BLaER1 (cell line): Measurements from ENCODE around the gene APOC3.
A peak's percentile ranks its signal among the peaks of the same experiment; 100 is the strongest.

Experiments
- H3K27ac ChIP-seq: shearing (Covaris generic); formaldehyde crosslinking; 2 replicates; pipeline ENCODE4 v1.8.1; 2022
- H3K27me3 ChIP-seq: shearing (Covaris generic); formaldehyde crosslinking; 2 replicates; pipeline ENCODE4 v1.8.1; 2022
- H3K36me3 ChIP-seq: shearing (Covaris generic); formaldehyde crosslinking; 2 replicates; pipeline ENCODE4 v1.8.1; 2022
- H3K4me1 ChIP-seq: shearing (Covaris generic); formaldehyde crosslinking; 2 replicates; pipeline ENCODE4 v1.8.1; 2022
- H3K4me2 ChIP-seq: shearing (Covaris generic); formaldehyde crosslinking; 2 replicates; pipeline ENCODE4 v1.8.1; 2022
- H3K4me3 ChIP-seq: shearing (Covaris generic); formaldehyde crosslinking; 2 replicates; pipeline ENCODE4 v1.8.1; 2022
- H3K9ac ChIP-seq: shearing (Covaris generic); formaldehyde crosslinking; 2 replicates; pipeline ENCODE4 v1.8.1; 2022
- H3K9me3 ChIP-seq: shearing (Covaris generic); formaldehyde crosslinking; 2 replicates; pipeline ENCODE4 v1.8.1; 2022
- H4K20me1 ChIP-seq: shearing (Covaris generic); formaldehyde crosslinking; 2 replicates; pipeline ENCODE4 v1.8.1; 2022
- Cebpa-rat ChIP-seq: shearing (Covaris generic); IDR thresholded peaks from 2 replicates; pipeline ENCODE4 v1.8.1; 2022

APOC3 gene

DNA sequence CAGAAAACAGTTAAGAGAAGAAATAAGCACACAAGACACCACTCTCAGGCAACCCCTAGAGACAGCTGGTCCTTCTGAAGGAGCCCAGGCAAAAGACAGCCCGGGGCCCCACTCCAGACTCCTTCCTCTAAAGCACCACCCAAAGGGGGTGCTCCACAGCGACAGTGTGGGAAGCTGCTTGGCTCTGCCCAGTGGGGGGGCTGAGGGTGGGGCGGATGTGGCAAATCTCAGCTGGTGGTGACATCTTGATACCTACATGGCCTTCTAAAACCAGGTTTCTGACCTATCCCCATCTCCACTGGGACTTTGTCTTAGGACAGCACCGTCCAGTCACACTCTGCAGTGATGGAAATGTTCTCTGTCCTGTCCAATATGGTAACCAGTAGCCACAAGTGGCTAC is 17.9 kb downstream of the APOC3 start:
- H3K9me3 ChIP-seq, result no peaks in the 10 kb centered on the region
- H4K20me1 ChIP-seq, result peaks cover 9% of the 10 kb centered on the region; the same call in 1 of the 2 replicates
- no peak for TF ChIP-seq Cebpa-rat
- no peak overlapping the region for H3K4me3 ChIP-seq
- H3K36me3 ChIP-seq, result peaks cover 58% of the 10 kb centered on the region
- H3K27ac ChIP-seq, result no peak overlapping the region
- H3K9ac ChIP-seq, result no peak overlapping the region
- no peaks in the 10 kb centered on the region for H3K27me3 ChIP-seq
- H3K4me2 ChIP-seq, result no peak overlapping the region
- H3K4me1 ChIP-seq, result peaks cover 42% of the 10 kb centered on the region

DNA sequence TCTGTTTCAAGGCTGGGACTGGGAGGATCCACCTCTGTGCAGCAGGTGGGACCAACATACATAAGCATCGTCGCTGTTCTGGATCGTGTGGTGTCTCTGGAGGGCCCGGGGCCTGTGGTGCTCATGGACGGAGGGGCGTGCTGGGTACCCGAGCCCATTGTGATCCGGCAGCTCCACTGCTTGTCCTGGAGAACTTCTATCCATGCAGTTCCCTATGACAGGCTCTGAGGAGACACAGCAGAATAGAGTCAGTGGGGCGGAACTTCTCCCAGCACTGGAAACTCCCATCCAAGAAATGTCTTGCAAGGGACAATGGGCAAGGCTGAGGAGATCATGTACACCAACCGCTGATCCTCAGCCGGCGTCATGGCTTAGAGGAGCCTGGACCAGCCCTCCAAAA is 19.4 kb downstream of the APOC3 start:
- no peak overlapping the region for H3K9ac ChIP-seq
- no peak for TF ChIP-seq Cebpa-rat
- H3K36me3 ChIP-seq, result peaks cover 46% of the 10 kb centered on the region
- no peaks in the 10 kb centered on the region for H3K27me3 ChIP-seq
- H4K20me1 ChIP-seq, result peaks cover 16% of the 10 kb centered on the region; the same call in 1 of the 2 replicates
- H3K4me3 ChIP-seq, result no peak overlapping the region
- H3K27ac ChIP-seq, result peak overlapping the region; percentile 58
- peak overlapping the region; percentile 78 for H3K4me2 ChIP-seq
- H3K9me3 ChIP-seq, result no peaks in the 10 kb centered on the region
- H3K4me1 ChIP-seq, result peaks cover 56% of the 10 kb centered on the region

DNA sequence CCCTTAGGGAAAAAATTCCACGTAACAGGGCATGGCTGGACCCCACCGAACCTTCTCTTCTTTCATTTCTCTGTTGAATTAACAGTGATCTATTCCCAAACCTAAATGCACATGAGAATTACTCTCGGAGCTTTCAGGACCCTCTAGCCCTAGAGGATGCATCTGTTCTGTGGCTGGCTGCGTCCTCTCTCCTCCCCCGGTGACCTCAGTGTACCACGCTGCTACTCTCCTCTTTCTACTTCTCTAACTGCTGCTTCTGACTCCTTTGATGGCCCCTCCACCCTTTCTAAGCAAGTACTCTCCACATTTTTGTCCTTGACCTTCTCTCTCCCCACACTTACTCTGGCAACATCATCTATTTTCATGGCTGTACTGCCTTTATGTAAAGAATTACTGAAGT is 19.8 kb downstream of the APOC3 start:
- H3K9ac ChIP-seq, result peak overlapping the region; percentile 26; the same call in 1 of the 2 replicates
- no peak overlapping the region for H3K4me3 ChIP-seq
- peak overlapping the region; percentile 78 for H3K4me2 ChIP-seq
- peaks cover 60% of the 10 kb centered on the region for H3K4me1 ChIP-seq
- TF ChIP-seq Cebpa-rat, result no peak
- H3K27me3 ChIP-seq, result no peaks in the 10 kb centered on the region
- H3K9me3 ChIP-seq, result no peaks in the 10 kb centered on the region
- H3K36me3 ChIP-seq, result peaks cover 44% of the 10 kb centered on the region
- H4K20me1 ChIP-seq, result peaks cover 16% of the 10 kb centered on the region; the same call in 1 of the 2 replicates
- peak overlapping the region; percentile 58 for H3K27ac ChIP-seq

DNA sequence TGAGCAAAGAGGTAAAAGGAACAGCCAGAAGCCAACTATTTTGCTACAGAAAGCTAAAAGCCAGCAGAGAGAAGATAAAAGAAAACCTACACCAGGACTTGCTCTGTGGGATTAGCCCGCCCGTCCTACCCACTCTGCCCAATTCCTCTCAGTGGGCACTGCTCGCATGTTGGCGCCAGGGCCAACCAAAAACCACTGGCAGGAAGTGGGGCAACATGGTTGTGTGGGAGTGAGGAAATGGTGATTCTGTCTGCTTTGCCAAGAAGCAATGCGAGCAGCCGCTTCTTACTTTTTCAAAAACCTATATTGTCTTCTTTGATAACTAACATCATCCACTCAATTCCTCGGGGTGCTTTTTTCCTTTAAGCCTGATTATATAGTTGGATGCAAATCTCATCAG is 21.9 kb downstream of the APOC3 start:
- no peaks in the 10 kb centered on the region; the same call in 1 of the 2 replicates for H3K9me3 ChIP-seq
- H4K20me1 ChIP-seq, result peaks cover 16% of the 10 kb centered on the region; the same call in 1 of the 2 replicates
- peak overlapping the region; percentile 87 for H3K4me2 ChIP-seq
- peak; percentile 59; the same call in 1 of the 2 replicates for TF ChIP-seq Cebpa-rat
- H3K4me1 ChIP-seq, result peaks cover 63% of the 10 kb centered on the region
- H3K36me3 ChIP-seq, result peaks cover 24% of the 10 kb centered on the region
- peak overlapping the region; percentile 65 for H3K27ac ChIP-seq
- H3K4me3 ChIP-seq, result peak overlapping the region; percentile 17; the same call in 1 of the 2 replicates
- peak overlapping the region; percentile 65 for H3K9ac ChIP-seq
- H3K27me3 ChIP-seq, result no peaks in the 10 kb centered on the region

DNA sequence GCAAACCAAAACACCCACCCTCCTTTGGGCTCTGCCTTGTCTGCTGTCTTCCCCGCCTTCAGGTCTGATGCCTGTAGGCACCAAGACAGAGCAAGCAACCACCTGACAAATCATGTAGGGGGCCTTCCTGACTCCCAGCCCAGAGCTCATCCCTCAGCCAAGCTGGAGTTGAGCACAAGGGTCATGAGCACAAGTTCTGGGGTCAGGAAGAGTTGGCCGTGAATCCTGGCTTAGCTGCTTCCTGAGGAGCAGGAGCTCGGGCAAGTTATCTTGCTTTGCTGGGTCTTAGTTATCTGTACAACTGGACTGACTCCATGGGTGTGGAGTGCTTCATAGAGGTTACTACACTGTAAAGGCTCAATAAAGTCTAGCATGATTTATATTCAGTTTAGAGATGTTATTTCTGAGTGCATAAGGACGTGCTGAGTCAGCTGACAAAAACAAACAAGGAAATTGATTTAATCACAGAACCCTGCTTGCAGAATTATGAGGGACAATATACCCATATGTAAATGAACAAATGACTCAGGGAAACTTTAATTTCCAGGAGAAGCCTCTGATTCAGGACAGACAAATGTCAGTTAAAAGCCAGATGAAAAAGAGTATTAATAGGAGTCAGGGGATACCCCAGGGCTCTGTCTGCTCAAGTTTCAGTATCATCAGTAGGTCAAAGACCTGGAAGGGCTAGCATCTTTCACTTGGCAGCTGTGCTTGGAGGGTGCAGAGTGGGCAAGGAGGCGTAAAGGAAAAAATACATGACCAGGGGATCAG is 22.7 kb downstream of the APOC3 start:
- no peaks in the 10 kb centered on the region; the same call in 1 of the 2 replicates for H3K9me3 ChIP-seq
- H3K4me2 ChIP-seq, result peak overlapping the region; percentile 87
- peaks cover 16% of the 10 kb centered on the region; the same call in 1 of the 2 replicates for H4K20me1 ChIP-seq
- H3K9ac ChIP-seq, result peak overlapping the region; percentile 65
- TF ChIP-seq Cebpa-rat, result no peak
- H3K4me3 ChIP-seq, result peak overlapping the region; percentile 17; the same call in 1 of the 2 replicates
- H3K27ac ChIP-seq, result peak overlapping the region; percentile 65
- H3K4me1 ChIP-seq, result peaks cover 63% of the 10 kb centered on the region
- no peaks in the 10 kb centered on the region for H3K27me3 ChIP-seq
- H3K36me3 ChIP-seq, result peaks cover 20% of the 10 kb centered on the region

DNA sequence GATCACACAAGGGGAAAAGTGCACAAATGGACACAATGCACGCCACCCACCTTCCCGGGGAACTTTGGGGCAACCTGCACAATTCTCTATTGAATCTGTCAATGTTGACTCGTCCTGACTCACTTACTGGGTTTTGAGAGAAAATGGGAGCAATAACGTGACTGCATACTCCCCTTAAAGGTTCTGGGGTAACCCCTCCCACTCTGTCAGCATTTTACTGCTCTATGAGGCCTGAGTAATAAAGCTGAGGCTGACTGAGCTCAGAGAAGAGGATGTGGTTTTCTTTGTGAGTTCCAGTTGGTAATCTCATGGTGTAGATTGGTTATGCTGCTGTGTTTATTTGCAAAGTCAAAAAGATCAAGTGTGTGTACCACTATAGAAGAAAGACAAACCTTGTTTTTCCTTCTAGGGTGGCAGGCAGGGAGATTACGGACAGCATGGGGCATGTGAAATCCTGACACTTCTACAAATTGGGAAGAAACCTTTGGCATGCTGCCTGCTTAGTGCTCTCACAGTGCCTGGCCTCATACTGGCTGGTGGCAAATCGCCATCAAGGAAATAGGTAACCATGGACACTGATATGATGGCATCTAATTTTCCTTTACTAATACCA is 23.9 kb downstream of the APOC3 start:
- no peak for TF ChIP-seq Cebpa-rat
- peaks cover 16% of the 10 kb centered on the region; the same call in 1 of the 2 replicates for H4K20me1 ChIP-seq
- H3K4me3 ChIP-seq, result no peak overlapping the region
- H3K27ac ChIP-seq, result peak overlapping the region; percentile 65; the same call in 1 of the 2 replicates
- H3K36me3 ChIP-seq, result peaks cover 20% of the 10 kb centered on the region
- H3K9me3 ChIP-seq, result no peaks in the 10 kb centered on the region; the same call in 1 of the 2 replicates
- peaks cover 62% of the 10 kb centered on the region for H3K4me1 ChIP-seq
- H3K4me2 ChIP-seq, result peak overlapping the region; percentile 87
- H3K9ac ChIP-seq, result no peak overlapping the region
- no peaks in the 10 kb centered on the region for H3K27me3 ChIP-seq

DNA sequence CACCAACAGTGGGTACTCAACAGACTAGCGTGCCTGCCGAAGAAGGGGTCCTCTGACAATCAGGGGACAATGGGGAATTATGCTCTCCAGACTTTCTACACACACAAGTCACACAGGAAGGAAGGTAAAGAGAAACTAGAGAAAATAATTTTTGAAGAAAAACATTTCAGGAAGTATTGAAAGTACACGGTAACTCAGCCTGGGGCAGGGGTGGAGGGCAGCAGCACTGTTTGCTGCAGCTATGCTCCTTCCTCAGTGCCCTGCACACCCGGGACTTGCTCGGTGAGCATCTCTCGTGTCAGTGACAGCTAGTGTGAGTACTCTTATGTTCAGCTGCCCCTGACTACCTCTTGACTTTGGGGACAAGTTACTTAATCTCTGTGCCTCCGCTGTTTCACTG is 25.7 kb downstream of the APOC3 start:
- no peak overlapping the region for H3K4me2 ChIP-seq
- H4K20me1 ChIP-seq, result peaks cover 16% of the 10 kb centered on the region; the same call in 1 of the 2 replicates
- peaks cover 43% of the 10 kb centered on the region for H3K4me1 ChIP-seq
- H3K27me3 ChIP-seq, result no peaks in the 10 kb centered on the region
- no peak overlapping the region for H3K9ac ChIP-seq
- no peak for TF ChIP-seq Cebpa-rat
- H3K4me3 ChIP-seq, result no peak overlapping the region
- H3K9me3 ChIP-seq, result no peaks in the 10 kb centered on the region; the same call in 1 of the 2 replicates
- peaks cover 32% of the 10 kb centered on the region for H3K36me3 ChIP-seq
- H3K27ac ChIP-seq, result no peak overlapping the region

DNA sequence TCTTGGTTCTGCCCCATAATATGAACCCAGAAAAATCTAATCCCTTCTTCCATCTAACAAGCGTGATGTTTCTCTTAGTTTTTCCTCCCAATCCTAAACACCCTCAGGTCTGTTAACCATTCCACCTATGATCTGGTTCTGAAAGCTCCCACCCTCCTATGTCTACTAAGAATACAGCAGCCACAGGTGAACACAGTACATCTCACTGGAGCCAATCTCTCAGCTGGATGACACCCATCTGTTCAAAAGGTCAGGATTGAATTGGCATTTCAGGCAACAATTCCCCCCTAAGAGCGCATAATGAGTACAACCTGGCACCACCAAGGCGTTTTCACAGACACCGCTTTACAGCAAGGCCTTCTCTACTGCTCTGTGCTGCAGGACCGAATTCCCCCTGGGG is 26.7 kb downstream of the APOC3 start:
- H3K4me2 ChIP-seq, result no peak overlapping the region
- H3K27ac ChIP-seq, result no peak overlapping the region
- H3K27me3 ChIP-seq, result no peaks in the 10 kb centered on the region
- no peak overlapping the region for H3K9ac ChIP-seq
- H3K4me3 ChIP-seq, result no peak overlapping the region
- H3K4me1 ChIP-seq, result peaks cover 33% of the 10 kb centered on the region
- H4K20me1 ChIP-seq, result peaks cover 16% of the 10 kb centered on the region; the same call in 1 of the 2 replicates
- H3K9me3 ChIP-seq, result no peaks in the 10 kb centered on the region; the same call in 1 of the 2 replicates
- H3K36me3 ChIP-seq, result peaks cover 42% of the 10 kb centered on the region
- TF ChIP-seq Cebpa-rat, result no peak

DNA sequence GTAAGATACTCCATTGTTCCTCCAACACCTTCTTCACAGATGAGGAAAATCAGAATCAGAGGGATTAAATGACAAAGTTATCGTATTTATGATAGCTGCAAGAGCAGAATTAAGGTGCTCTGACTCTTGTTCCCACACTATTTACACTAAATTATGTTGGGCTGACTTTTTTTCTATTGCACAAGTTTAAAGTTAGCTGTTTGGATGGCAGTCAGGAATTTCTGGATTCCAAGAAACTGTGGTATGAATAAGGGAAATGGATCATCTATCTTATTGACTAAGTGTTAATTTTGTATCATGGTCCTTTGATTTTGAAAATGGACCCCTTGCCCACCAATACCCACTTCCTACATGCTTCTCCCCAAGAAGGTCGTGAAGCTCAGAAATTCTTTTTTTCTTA is 27.6 kb downstream of the APOC3 start:
- no peak overlapping the region for H3K4me3 ChIP-seq
- H3K4me2 ChIP-seq, result no peak overlapping the region
- H3K9me3 ChIP-seq, result no peaks in the 10 kb centered on the region; the same call in 1 of the 2 replicates
- no peak overlapping the region for H3K9ac ChIP-seq
- no peak overlapping the region for H3K27ac ChIP-seq
- TF ChIP-seq Cebpa-rat, result no peak
- peaks cover 10% of the 10 kb centered on the region; the same call in 1 of the 2 replicates for H4K20me1 ChIP-seq
- peaks cover 51% of the 10 kb centered on the region for H3K36me3 ChIP-seq
- H3K27me3 ChIP-seq, result no peaks in the 10 kb centered on the region
- H3K4me1 ChIP-seq, result peaks cover 24% of the 10 kb centered on the region

DNA sequence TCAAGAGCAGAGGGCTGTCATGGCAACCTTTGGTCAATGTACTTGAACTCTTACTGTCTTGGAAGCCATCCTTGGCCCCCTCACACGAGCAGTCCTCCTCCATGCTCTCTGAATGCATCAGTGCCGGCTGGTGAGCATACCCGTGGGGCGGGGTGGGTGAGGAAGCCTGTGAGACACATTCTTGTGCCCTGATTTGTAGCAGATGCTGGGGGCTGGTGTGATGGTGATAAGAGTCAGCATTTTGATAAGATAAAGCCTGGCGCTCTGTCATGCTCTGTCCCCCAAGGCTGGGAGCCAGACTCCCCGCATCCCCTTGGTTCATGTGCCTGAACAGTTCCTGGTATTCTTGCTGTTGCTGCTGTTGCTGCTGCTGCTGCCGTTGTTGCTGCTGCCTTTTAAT is 28.2 kb downstream of the APOC3 start:
- Histone ChIP-seq H4K20me1 (peaks cover 4% of the 10 kb centered on the region; the same call in 1 of the 2 replicates), H3K9me3 (no peaks in the 10 kb centered on the region; the same call in 1 of the 2 replicates), H3K9ac (no peak overlapping the region), H3K36me3 (peaks cover 57% of the 10 kb centered on the region), H3K27me3 (no peaks in the 10 kb centered on the region), H3K4me2 (no peak overlapping the region), H3K4me1 (peaks cover 18% of the 10 kb centered on the region), H3K27ac (no peak overlapping the region), H3K4me3 (no peak overlapping the region)
- TF ChIP-seq Cebpa-rat, result no peak
